Stimulated activated naive CD8-positive, alpha-beta T cell treated with anti-CD3 and anti-CD28 coated beads, Interleukin-15, Interleukin-2, amounts not matched to agents 100 ng/mL and 50 ng/mL, for 24 hours (primary cell): Measurements from ENCODE around the gene TXNRD1.

Experiments used
- H3K27ac Mint-ChIP-seq: one replicate; pipeline ENCODE4 v1.8.0; 2021; ENCODE audit warnings: mild to moderate bottlenecking, mixed read lengths
- H3K27me3 Mint-ChIP-seq: one replicate; pipeline ENCODE4 v1.8.0; 2021; ENCODE audit warnings: mixed read lengths
- H3K36me3 Mint-ChIP-seq: one replicate; pipeline ENCODE4 v1.8.0; 2021; ENCODE audit warnings: low read depth, mixed read lengths
- H3K4me1 Mint-ChIP-seq: one replicate; pipeline ENCODE4 v1.8.0; 2021; ENCODE audit warnings: low read depth, mixed read lengths
- H3K4me3 Mint-ChIP-seq: one replicate; pipeline ENCODE4 v1.8.0; 2021; ENCODE audit warnings: mild to moderate bottlenecking, mixed read lengths
- H3K9me3 Mint-ChIP-seq: one replicate; pipeline ENCODE4 v1.8.0; 2021; ENCODE audit warnings: mixed read lengths

TXNRD1 gene

GRCh38 chr12:104309446-104309993, 93.9 kb downstream of the TXNRD1 start:
- peaks cover 25% of the 10 kb centered on the region for H3K4me1 Mint-ChIP-seq
- H3K27ac Mint-ChIP-seq, result no peak overlapping the region
- H3K4me3 Mint-ChIP-seq, result no peak overlapping the region
- no peaks in the 10 kb centered on the region for H3K9me3 Mint-ChIP-seq
- peaks cover 61% of the 10 kb centered on the region for H3K36me3 Mint-ChIP-seq
- H3K27me3 Mint-ChIP-seq, result no peaks in the 10 kb centered on the region

GRCh38 chr12:104310751-104311633, 95.4 kb downstream of the TXNRD1 start:
- Mint-ChIP-seq H3K36me3 (peaks cover 59% of the 10 kb centered on the region), H3K9me3 (no peaks in the 10 kb centered on the region), H3K4me3 (no peak overlapping the region), H3K27me3 (no peaks in the 10 kb centered on the region), H3K4me1 (peaks cover 11% of the 10 kb centered on the region), H3K27ac (no peak overlapping the region)

- no peak overlapping the region for H3K4me3 Mint-ChIP-seq
- peaks cover 5% of the 10 kb centered on the region for H3K4me1 Mint-ChIP-seq
Observed at GRCh38 chr12:104312202-104312601, 96.6 kb downstream of the TXNRD1 start.

GRCh38 chr12:104312654-104313053, 97.1 kb downstream of the TXNRD1 start:
- Mint-ChIP-seq H3K27me3 (no peaks in the 10 kb centered on the region), H3K36me3 (peaks cover 56% of the 10 kb centered on the region), H3K4me3 (no peak overlapping the region)

More at GRCh38 chr12:104312202-104312601, 96.6 kb downstream of the TXNRD1 start:
- no peaks in the 10 kb centered on the region for H3K27me3 Mint-ChIP-seq
- peaks cover 60% of the 10 kb centered on the region for H3K36me3 Mint-ChIP-seq
- no peak overlapping the region for H3K27ac Mint-ChIP-seq
- no peaks in the 10 kb centered on the region for H3K9me3 Mint-ChIP-seq

GRCh38 chr12:104313568-104314241, 98.1 kb downstream of the TXNRD1 start:
- Mint-ChIP-seq H3K36me3 (peaks cover 62% of the 10 kb centered on the region), H3K27ac (peak overlapping the region; percentile 62), H3K4me1 (no peaks in the 10 kb centered on the region), H3K27me3 (no peaks in the 10 kb centered on the region), H3K4me3 (no peak overlapping the region), H3K9me3 (no peaks in the 10 kb centered on the region)

More at GRCh38 chr12:104312654-104313053, 97.1 kb downstream of the TXNRD1 start:
- no peak overlapping the region for H3K27ac Mint-ChIP-seq
- no peaks in the 10 kb centered on the region for H3K9me3 Mint-ChIP-seq
- peaks cover under 1% of the 10 kb centered on the region for H3K4me1 Mint-ChIP-seq

- Mint-ChIP-seq H3K9me3 (no peaks in the 10 kb centered on the region), H3K4me1 (no peaks in the 10 kb centered on the region), H3K4me3 (no peak overlapping the region), H3K27me3 (no peaks in the 10 kb centered on the region), H3K36me3 (peaks cover 66% of the 10 kb centered on the region), H3K27ac (no peak overlapping the region)
Observed at GRCh38 chr12:104314242-104314614, 98.6 kb downstream of the TXNRD1 start.

GRCh38 chr12:104315326-104316224, 100.0 kb downstream of the TXNRD1 start:
- Mint-ChIP-seq H3K27me3 (no peaks in the 10 kb centered on the region), H3K9me3 (no peaks in the 10 kb centered on the region), H3K4me1 (no peaks in the 10 kb centered on the region), H3K4me3 (no peak overlapping the region), H3K36me3 (peaks cover 80% of the 10 kb centered on the region), H3K27ac (peak overlapping the region; percentile 40)

- H3K27me3 Mint-ChIP-seq, result no peaks in the 10 kb centered on the region
- H3K36me3 Mint-ChIP-seq, result peaks cover 83% of the 10 kb centered on the region
- no peak overlapping the region for H3K27ac Mint-ChIP-seq
- no peaks in the 10 kb centered on the region for H3K4me1 Mint-ChIP-seq
- H3K4me3 Mint-ChIP-seq, result no peak overlapping the region
- H3K9me3 Mint-ChIP-seq, result no peaks in the 10 kb centered on the region
Observed at GRCh38 chr12:104316936-104317335, 101.4 kb downstream of the TXNRD1 start.

- Mint-ChIP-seq H3K4me3 (no peak overlapping the region), H3K36me3 (peaks cover 82% of the 10 kb centered on the region), H3K4me1 (no peaks in the 10 kb centered on the region), H3K27ac (no peak overlapping the region), H3K27me3 (no peaks in the 10 kb centered on the region), H3K9me3 (no peaks in the 10 kb centered on the region)
Observed at GRCh38 chr12:104317538-104318210, 102.1 kb downstream of the TXNRD1 start.

GRCh38 chr12:104319028-104319427, 103.4 kb downstream of the TXNRD1 start:
- Mint-ChIP-seq H3K9me3 (no peaks in the 10 kb centered on the region), H3K4me3 (no peak overlapping the region), H3K4me1 (no peaks in the 10 kb centered on the region), H3K36me3 (peaks cover 73% of the 10 kb centered on the region), H3K27me3 (no peaks in the 10 kb centered on the region), H3K27ac (no peak overlapping the region)

- Mint-ChIP-seq H3K4me1 (no peaks in the 10 kb centered on the region), H3K27me3 (no peaks in the 10 kb centered on the region), H3K4me3 (no peak overlapping the region), H3K36me3 (peaks cover 74% of the 10 kb centered on the region), H3K27ac (no peak overlapping the region), H3K9me3 (no peaks in the 10 kb centered on the region)
Observed at GRCh38 chr12:104319918-104320626, 104.5 kb downstream of the TXNRD1 start.

- Mint-ChIP-seq H3K36me3 (peaks cover 74% of the 10 kb centered on the region), H3K27me3 (no peaks in the 10 kb centered on the region), H3K27ac (no peak overlapping the region), H3K9me3 (no peaks in the 10 kb centered on the region), H3K4me3 (no peak overlapping the region), H3K4me1 (no peaks in the 10 kb centered on the region)
Observed at GRCh38 chr12:104320627-104321024, 105.0 kb downstream of the TXNRD1 start.

GRCh38 chr12:104321949-104322348, 106.4 kb downstream of the TXNRD1 start:
- Mint-ChIP-seq H3K4me3 (no peak overlapping the region), H3K4me1 (no peaks in the 10 kb centered on the region), H3K9me3 (no peaks in the 10 kb centered on the region), H3K27ac (no peak overlapping the region), H3K36me3 (peaks cover 76% of the 10 kb centered on the region), H3K27me3 (no peaks in the 10 kb centered on the region)
